ENCODE data around the gene SMPDL3B. TPM values are rescaled to one million over a fixed set of nuclear protein-coding genes. Genes with fewer than 3 reads are reported as not detected.

Gene SMPDL3B
- total RNA-seq, 1 experiment from 2014 or later = 51.3 TPM

GRCh38 chr1:27940297-27940696 lies 5.5 kb downstream of the SMPDL3B start:
- TF ChIP-seq CTCF (conservative IDR thresholded peaks at IDR 0.05) = peak; percentile 65
- Mint-ChIP-seq H3K27me3 (ENCODE audit: low read depth) (peaks cover 2% of the 10 kb centered on the region; the same call in 1 of the 2 replicates), H3K36me3 (ENCODE audit: insufficient read depth in 1 of 3, low read depth in 3 of 3) (peaks cover 4 to 36% (median 34%) of the 10 kb centered on the region in 3 experiments; a peak in 6 of 7 replicates), H3K4me3 (no peak overlapping the region), H3K9me3 (no peaks in the 10 kb centered on the region), H3K4me1 (peaks cover 42 to 46% of the 10 kb centered on the region in 2 experiments), H3K27ac (peak overlapping the region; percentile 45 to 92 (median 80); a peak in 6 of 7 replicates)
- H3K18ac ChIP-seq (ENCODE audit: insufficient read length, low read depth, low read length) = no peak overlapping the region
- no peaks in the 10 kb centered on the region for H3K9me3 ChIP-seq (ENCODE audit: control insufficient read depth, low read depth, low read length)
- DNase-seq = no peak
- no peak overlapping the region for H3K23ac ChIP-seq (ENCODE audit: insufficient read length, low read depth, low read length)
- no peak overlapping the region for H4K91ac ChIP-seq (ENCODE audit: insufficient read length, low read depth, low read length)
- H2BK12ac ChIP-seq (ENCODE audit: insufficient read length, low read depth, low read length) = no peak overlapping the region
- no peak overlapping the region for H4K8ac ChIP-seq (replicated peaks; ENCODE audit: insufficient read length, low read depth, low read length)
- no peak overlapping the region for H2AFZ ChIP-seq (ENCODE audit: low read length)
- no peak overlapping the region for H2AK5ac ChIP-seq (ENCODE audit: insufficient read length, low read length)
- H2BK15ac ChIP-seq (ENCODE audit: low read depth, low read length) = no peak overlapping the region
- no peak overlapping the region for H2BK5ac ChIP-seq (ENCODE audit: insufficient read length, low read length)
- H3K79me1 ChIP-seq (ENCODE audit: insufficient read depth, low read depth, low read length, poor library complexity, severe bottlenecking) = peaks cover 4% of the 10 kb centered on the region
- H3K9ac ChIP-seq (ENCODE audit: extremely low read depth, insufficient read length, low read length) = no peak overlapping the region
- H4K5ac ChIP-seq (ENCODE audit: insufficient read length, low read depth, low read length) = no peak overlapping the region
- no peak overlapping the region for H3K4me2 ChIP-seq (ENCODE audit: insufficient read depth, insufficient read length, low read length)
- H2BK20ac ChIP-seq (ENCODE audit: low read depth, low read length, poor library complexity, severe bottlenecking) = no peak overlapping the region
- no peaks in the 10 kb centered on the region for H3K27me3 ChIP-seq (ENCODE audit: insufficient read depth, low read length)
- no peak overlapping the region for H3K4ac ChIP-seq (ENCODE audit: low read depth, low read length)
- no peaks in the 10 kb centered on the region for H4K20me1 ChIP-seq (ENCODE audit: control insufficient read depth, insufficient read depth, insufficient read length)
- H3K56ac ChIP-seq (ENCODE audit: insufficient read length, low read depth, low read length) = no peak overlapping the region
- H3K27ac ChIP-seq (ENCODE audit: insufficient read length, low read depth, low read length) = no peak overlapping the region
- WGBS (ENCODE audit: extremely low coverage, insufficient read length, low lambda C conversion rate) = no CpG with 5 or more reads among the region's 6 CpGs
- H3K79me2 ChIP-seq (ENCODE audit: insufficient read depth, low read length) = peaks cover 2% of the 10 kb centered on the region; the same call in 1 of the 2 replicates
- peaks cover 6% of the 10 kb centered on the region; the same call in 1 of the 2 replicates for H3K4me1 ChIP-seq (ENCODE audit: insufficient read depth, low read length)
- no peak overlapping the region for H2BK120ac ChIP-seq (ENCODE audit: low read depth, low read length, poor library complexity, severe bottlenecking)
- peaks cover 10% of the 10 kb centered on the region for H3K23me2 ChIP-seq (ENCODE audit: insufficient read length, low read depth, low read length, poor library complexity, severe bottlenecking)
- H3K14ac ChIP-seq (ENCODE audit: insufficient read depth, low read length) = no peak overlapping the region
- no peak overlapping the region for H3T11ph ChIP-seq (ENCODE audit: low read length)
